ENCODE results near the gene CCDC50.

GRCh38 chr3:191348098-191348497 lies 18.9 kb downstream of the CCDC50 start:
- no peak for TF ChIP-seq HDAC6 (IDR thresholded peaks at IDR 0.05; ENCODE audit: low read depth, low read length)
- TF ChIP-seq POLR2A (IDR thresholded peaks at IDR 0.05; ENCODE audit: control extremely low read depth in 1 of 2, low read depth in 2 of 2, low read length in 2 of 2), result no peak
- no peak for TF ChIP-seq SIN3A (conservative IDR thresholded peaks at IDR 0.05 in 1 of 2, IDR thresholded peaks at IDR 0.05 in 1 of 2; ENCODE audit: low read depth in 1 of 2, low read length in 2 of 2)
- TF ChIP-seq USF2 (IDR thresholded peaks at IDR 0.05; ENCODE audit: low read length), result no peak
- TF ChIP-seq GABPA (IDR thresholded peaks at IDR 0.05; ENCODE audit: borderline replicate concordance, insufficient read depth, low read length), result no peak
- no peak for TF ChIP-seq CTCF (IDR thresholded peaks at IDR 0.05; ENCODE audit: control extremely low read depth in 1 of 3, insufficient read depth in 1 of 3, low read depth in 1 of 3, low read length in 3 of 3)
- no peak for TF ChIP-seq CREB1 (IDR thresholded peaks at IDR 0.05)
- no peak for TF ChIP-seq YY1 (IDR thresholded peaks at IDR 0.05; ENCODE audit: low read depth, low read length)
- TF ChIP-seq ZNF274 (IDR thresholded peaks at IDR 0.05; ENCODE audit: borderline replicate concordance, extremely low read depth, low read length), result no peak
- TF ChIP-seq POLR2AphosphoS5 (IDR thresholded peaks at IDR 0.05; ENCODE audit: low read depth, low read length), result no peak
- TF ChIP-seq PHF8 (conservative IDR thresholded peaks at IDR 0.05; ENCODE audit: low read depth, low read length), result no peak
- no peak for TF ChIP-seq EP300 (IDR thresholded peaks at IDR 0.05; ENCODE audit: borderline replicate concordance in 1 of 2, low read depth in 2 of 2, low read length in 2 of 2)

Data from H1 (cell line).